ENCODE measurements around the gene ATP2B2.

Gene ATP2B2

DNA sequence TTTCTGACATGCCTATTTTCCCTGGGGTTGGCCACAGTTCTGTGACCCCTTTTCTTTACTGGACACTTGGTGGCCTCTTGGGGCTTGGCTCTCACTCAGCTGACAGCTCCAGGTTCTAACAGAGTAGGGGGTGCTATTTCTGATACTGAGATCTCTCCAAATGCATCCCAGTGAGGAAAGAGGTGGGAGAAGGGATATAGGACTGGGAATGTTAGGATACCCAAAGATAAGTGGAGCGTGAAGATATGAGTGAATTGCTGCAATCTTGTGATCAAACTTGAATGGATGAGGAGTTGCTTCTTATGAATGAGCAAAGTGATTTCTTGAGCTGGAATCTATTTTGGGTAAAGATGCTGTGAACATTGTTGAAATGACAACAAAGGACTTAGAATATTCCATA is 74.6 kb downstream of the ATP2B2 start:
- H3K36me3 ChIP-seq (ENCODE audit: insufficient read depth) = no peaks in the 10 kb centered on the region
- no peak overlapping the region for H3K4me2 ChIP-seq
- TF ChIP-seq, protein P1, sequence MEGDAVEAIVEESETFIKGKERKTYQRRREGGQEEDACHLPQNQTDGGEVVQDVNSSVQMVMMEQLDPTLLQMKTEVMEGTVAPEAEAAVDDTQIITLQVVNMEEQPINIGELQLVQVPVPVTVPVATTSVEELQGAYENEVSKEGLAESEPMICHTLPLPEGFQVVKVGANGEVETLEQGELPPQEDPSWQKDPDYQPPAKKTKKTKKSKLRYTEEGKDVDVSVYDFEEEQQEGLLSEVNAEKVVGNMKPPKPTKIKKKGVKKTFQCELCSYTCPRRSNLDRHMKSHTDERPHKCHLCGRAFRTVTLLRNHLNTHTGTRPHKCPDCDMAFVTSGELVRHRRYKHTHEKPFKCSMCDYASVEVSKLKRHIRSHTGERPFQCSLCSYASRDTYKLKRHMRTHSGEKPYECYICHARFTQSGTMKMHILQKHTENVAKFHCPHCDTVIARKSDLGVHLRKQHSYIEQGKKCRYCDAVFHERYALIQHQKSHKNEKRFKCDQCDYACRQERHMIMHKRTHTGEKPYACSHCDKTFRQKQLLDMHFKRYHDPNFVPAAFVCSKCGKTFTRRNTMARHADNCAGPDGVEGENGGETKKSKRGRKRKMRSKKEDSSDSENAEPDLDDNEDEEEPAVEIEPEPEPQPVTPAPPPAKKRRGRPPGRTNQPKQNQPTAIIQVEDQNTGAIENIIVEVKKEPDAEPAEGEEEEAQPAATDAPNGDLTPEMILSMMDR (conservative IDR thresholded peaks at IDR 0.05; ENCODE audit: low read depth, low read length) = no peak
- H3K27ac ChIP-seq = no peak overlapping the region
- no peaks in the 10 kb centered on the region for H3K79me2 ChIP-seq (ENCODE audit: insufficient read depth, low read depth)
- H3K4me3 ChIP-seq (IDR thresholded peaks at IDR 0.05; ENCODE audit: insufficient read depth, low read depth, low read length) = no peak overlapping the region
- no peak overlapping the region for H2AFZ ChIP-seq (ENCODE audit: low read depth)
- H3K27me3 ChIP-seq (ENCODE audit: insufficient read depth, low read depth) = no peaks in the 10 kb centered on the region
- no peaks in the 10 kb centered on the region for H4K20me1 ChIP-seq (ENCODE audit: insufficient read depth)
- H3K4me1 ChIP-seq (ENCODE audit: low read depth, poor library complexity, severe bottlenecking) = no peaks in the 10 kb centered on the region
- no peak overlapping the region for H3K9ac ChIP-seq

DNA sequence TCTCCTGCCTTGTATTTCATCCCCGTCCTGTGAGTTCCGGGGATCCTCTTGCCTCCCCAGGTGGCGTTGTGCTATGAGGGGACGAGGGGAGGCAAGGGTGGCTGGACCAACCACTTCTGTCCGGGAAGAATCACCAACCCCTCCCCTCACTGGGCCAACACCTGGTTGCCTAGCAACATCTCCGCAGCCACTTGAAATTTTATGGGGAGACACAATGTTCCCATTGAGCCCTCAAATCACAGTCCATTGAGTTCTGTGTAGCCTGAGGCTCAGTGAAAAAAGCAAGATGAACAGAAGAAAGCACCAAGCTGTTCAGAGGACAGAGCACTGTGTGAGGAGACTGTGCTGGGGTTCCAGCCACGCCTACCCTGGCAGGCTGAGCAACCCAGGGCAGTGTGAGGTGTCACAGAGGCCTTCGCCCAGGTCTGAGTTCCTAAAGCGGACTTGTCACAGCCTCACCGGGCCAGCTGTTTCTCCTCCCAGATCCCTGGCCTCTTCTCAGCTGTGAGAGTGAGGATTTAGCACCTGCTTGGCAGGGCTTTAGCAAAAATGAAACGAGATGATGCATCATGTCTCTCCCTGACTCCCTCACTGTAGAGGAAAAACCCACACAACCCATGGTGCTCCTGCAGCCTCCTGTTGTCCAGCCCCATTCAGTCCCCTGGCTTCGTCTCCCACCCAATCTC is 76.8 kb downstream of the ATP2B2 start:
- Histone ChIP-seq H3K4me2 (no peak overlapping the region), H3K79me2 (ENCODE audit: insufficient read depth, low read depth) (no peaks in the 10 kb centered on the region), H3K4me3 (IDR thresholded peaks at IDR 0.05; ENCODE audit: insufficient read depth, low read depth, low read length) (no peak overlapping the region), H3K9ac (no peak overlapping the region), H3K27me3 (ENCODE audit: insufficient read depth, low read depth) (no peaks in the 10 kb centered on the region), H3K4me1 (ENCODE audit: low read depth, poor library complexity, severe bottlenecking) (no peaks in the 10 kb centered on the region), H2AFZ (ENCODE audit: low read depth) (no peak overlapping the region), H3K36me3 (ENCODE audit: insufficient read depth) (no peaks in the 10 kb centered on the region), H3K27ac (no peak overlapping the region), H4K20me1 (ENCODE audit: insufficient read depth) (no peaks in the 10 kb centered on the region)
- TF ChIP-seq, protein P1 (conservative IDR thresholded peaks at IDR 0.05; ENCODE audit: low read depth, low read length) = no peak

DNA sequence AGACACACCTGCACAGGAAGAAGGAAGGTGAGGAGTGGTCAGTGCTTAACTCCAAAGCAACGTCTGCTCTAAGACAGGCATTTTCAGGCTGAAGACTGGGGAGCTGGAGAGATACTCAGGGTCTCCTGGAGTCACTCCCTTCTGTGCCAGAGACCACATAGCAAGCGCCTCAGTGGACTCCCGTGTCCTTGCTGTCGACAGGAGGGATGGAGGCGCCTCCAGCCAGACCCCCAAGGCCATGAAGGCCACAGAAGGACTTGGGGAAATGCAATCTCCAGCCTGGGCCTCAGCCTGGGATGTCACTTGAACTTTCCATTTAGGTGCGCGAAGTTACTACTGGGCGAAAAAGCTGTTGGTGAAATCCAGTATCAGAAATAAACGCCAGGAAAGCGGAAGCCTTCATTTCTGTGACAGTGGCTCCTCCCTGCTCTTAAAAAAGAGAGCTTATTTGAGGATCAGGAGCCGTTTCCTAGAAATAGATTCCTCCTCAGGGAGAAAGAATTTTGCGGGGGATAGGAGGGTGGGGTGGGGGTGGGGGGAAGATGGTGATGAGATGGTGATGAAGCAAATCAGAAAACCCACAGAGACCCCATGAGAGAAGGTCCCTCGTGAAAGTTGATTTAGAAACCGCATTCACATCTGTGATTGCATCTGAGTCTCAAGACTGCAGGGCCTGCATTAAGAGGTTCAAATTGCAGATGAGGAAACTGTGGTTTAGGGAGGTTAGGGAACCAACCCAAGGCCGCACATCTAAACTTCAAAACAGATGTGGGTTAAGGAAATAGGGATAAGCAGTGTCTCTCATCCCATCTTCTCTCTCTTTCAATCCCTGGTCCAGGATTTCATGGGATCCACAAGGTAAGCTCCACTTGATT is 78.8 kb downstream of the ATP2B2 start:
- TF ChIP-seq, protein P1 (conservative IDR thresholded peaks at IDR 0.05; ENCODE audit: low read depth, low read length) = no peak
- Histone ChIP-seq H3K36me3 (ENCODE audit: insufficient read depth) (no peaks in the 10 kb centered on the region), H3K4me1 (ENCODE audit: low read depth, poor library complexity, severe bottlenecking) (no peaks in the 10 kb centered on the region), H3K27ac (no peak overlapping the region), H3K4me2 (no peak overlapping the region), H3K27me3 (ENCODE audit: insufficient read depth, low read depth) (no peaks in the 10 kb centered on the region), H2AFZ (ENCODE audit: low read depth) (no peak overlapping the region), H4K20me1 (ENCODE audit: insufficient read depth) (no peaks in the 10 kb centered on the region), H3K9ac (no peak overlapping the region), H3K79me2 (ENCODE audit: insufficient read depth, low read depth) (no peaks in the 10 kb centered on the region), H3K4me3 (IDR thresholded peaks at IDR 0.05; ENCODE audit: insufficient read depth, low read depth, low read length) (no peak overlapping the region)

DNA sequence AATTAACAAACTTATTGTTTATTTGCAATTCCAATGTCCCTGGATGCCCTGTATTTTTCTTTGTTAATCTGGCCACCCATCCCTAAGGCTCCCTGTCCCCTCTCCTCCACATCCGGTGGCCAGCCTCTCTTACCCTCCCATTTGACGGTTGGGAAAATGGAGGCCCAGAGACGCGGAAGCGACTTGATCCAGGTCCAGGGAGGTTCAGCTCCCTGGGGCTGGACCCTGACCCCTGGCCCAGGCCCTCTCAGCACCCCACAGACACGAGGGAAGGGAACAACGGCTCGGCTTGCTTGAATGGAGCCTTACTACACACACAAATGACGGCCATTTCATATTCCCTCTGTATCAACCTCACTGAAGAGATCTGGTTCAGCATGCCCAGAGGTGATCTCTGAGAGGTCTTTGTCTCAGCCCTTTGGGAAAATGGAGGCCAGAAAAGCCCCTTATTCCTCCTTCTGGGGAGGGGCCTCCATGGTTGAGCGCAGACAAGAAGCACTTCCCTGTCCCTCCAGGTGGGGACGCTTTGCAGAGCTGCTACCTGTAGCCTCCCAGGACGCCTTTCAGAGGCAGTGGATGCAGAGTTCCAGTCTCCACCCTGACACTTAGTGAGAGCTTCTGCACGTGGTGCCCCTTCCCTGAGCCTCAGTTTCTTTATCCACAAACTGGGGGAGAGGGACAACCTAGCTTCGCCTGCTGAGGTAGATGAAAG is 82.1 kb downstream of the ATP2B2 start:
- H3K36me3 ChIP-seq (ENCODE audit: insufficient read depth) = no peaks in the 10 kb centered on the region
- no peaks in the 10 kb centered on the region for H3K27me3 ChIP-seq (ENCODE audit: insufficient read depth, low read depth)
- no peak overlapping the region for H3K27ac ChIP-seq
- TF ChIP-seq, protein P1 (conservative IDR thresholded peaks at IDR 0.05; ENCODE audit: low read depth, low read length) = no peak
- H3K4me2 ChIP-seq = no peak overlapping the region
- H3K4me3 ChIP-seq (IDR thresholded peaks at IDR 0.05; ENCODE audit: insufficient read depth, low read depth, low read length) = no peak overlapping the region
- no peak overlapping the region for H2AFZ ChIP-seq (ENCODE audit: low read depth)
- H3K9ac ChIP-seq = no peak overlapping the region
- H3K79me2 ChIP-seq (ENCODE audit: insufficient read depth, low read depth) = no peaks in the 10 kb centered on the region
- H3K4me1 ChIP-seq (ENCODE audit: low read depth, poor library complexity, severe bottlenecking) = no peaks in the 10 kb centered on the region
- H4K20me1 ChIP-seq (ENCODE audit: insufficient read depth) = no peaks in the 10 kb centered on the region
